Measurements from ENCODE around the gene MCM7.
A peak's percentile ranks its signal among the peaks of the same experiment; 100 is the strongest.
"Not testable (repeated sequence)": the region's sequence is repeated elsewhere in the genome, so short reads cannot be mapped to it uniquely, and the experiment has no call there.

Gene MCM7

GRCh38 chr7:100101016-100101862, at the start of gene MCM7, which contains the start of gene AP4M1:
Gene MCM7 (minus strand): TSS chr7:100101397. CDS start chr7:100101294, 103 bp downstream.
Gene AP4M1 (plus strand): TSS chr7:100101643. CDS start chr7:100101715, 72 bp downstream.
- peak; percentile 89 to 95 for DNase-seq (ENCODE audit: low read depth in 2 of 2, low spot score in 1 of 2)

- peak; percentile 88 to 96 for DNase-seq (ENCODE audit: low read depth in 2 of 2, low spot score in 1 of 2)
These were observed 47.5 kb upstream of the MCM7 start, which contains the start of gene LAMTOR4 for GRCh38 chr7:100148559-100149328. Gene LAMTOR4 (plus strand): TSS chr7:100148918. CDS start chr7:100148973, 55 bp downstream.

- DNase-seq (ENCODE audit: low read depth in 2 of 2, low spot score in 1 of 2) = no peak
These were observed 47.0 kb upstream of the MCM7 start for GRCh38 chr7:100148225-100148558.

GRCh38 chr7:100147278-100147677, 46.1 kb upstream of the MCM7 start:
- DNase-seq (ENCODE audit: low read depth in 2 of 2, low spot score in 1 of 2) = no peak

- DNase-seq (ENCODE audit: low read depth in 2 of 2, low spot score in 1 of 2) = not testable (repeated sequence)
These were observed 45.2 kb upstream of the MCM7 start for GRCh38 chr7:100146350-100146749.

- DNase-seq (ENCODE audit: low read depth in 2 of 2, low spot score in 1 of 2) = no peak
These were observed 41.3 kb upstream of the MCM7 start for GRCh38 chr7:100142461-100142860.

GRCh38 chr7:100141555-100141949, 40.4 kb upstream of the MCM7 start:
- no peak for DNase-seq (ENCODE audit: low read depth in 2 of 2, low spot score in 1 of 2)

GRCh38 chr7:100137851-100138760, 36.9 kb upstream of the MCM7 start:
- no peak for DNase-seq (ENCODE audit: low read depth in 2 of 2, low spot score in 1 of 2)

GRCh38 chr7:100132697-100133151, 31.5 kb upstream of the MCM7 start:
- DNase-seq (ENCODE audit: low read depth in 2 of 2, low spot score in 1 of 2) = no peak

- no peak for DNase-seq (ENCODE audit: low read depth in 2 of 2, low spot score in 1 of 2)
These were observed 30.9 kb upstream of the MCM7 start for GRCh38 chr7:100132126-100132525.

- peak; percentile 67 to 86 for DNase-seq (ENCODE audit: low read depth in 2 of 2, low spot score in 1 of 2)
These were observed 29.6 kb upstream of the MCM7 start for GRCh38 chr7:100130608-100131453.

GRCh38 chr7:100130220-100130607, 29.0 kb upstream of the MCM7 start:
- DNase-seq (ENCODE audit: low read depth in 2 of 2, low spot score in 1 of 2) = not testable (repeated sequence)

- no peak for DNase-seq (ENCODE audit: low read depth in 2 of 2, low spot score in 1 of 2)
These were observed 27.4 kb upstream of the MCM7 start for GRCh38 chr7:100128637-100128963.

- DNase-seq (ENCODE audit: low read depth in 2 of 2, low spot score in 1 of 2) = no peak
These were observed 26.9 kb upstream of the MCM7 start for GRCh38 chr7:100127866-100128636.

- peak; percentile 77 to 81 for DNase-seq (ENCODE audit: low read depth in 2 of 2, low spot score in 1 of 2)
These were observed 26.0 kb upstream of the MCM7 start, which contains the start of gene MBLAC1 for GRCh38 chr7:100126931-100127865. Gene MBLAC1 (plus strand): TSS chr7:100126967. CDS start chr7:100127396, 429 bp downstream.

GRCh38 chr7:100126239-100126930, 25.2 kb upstream of the MCM7 start:
- no peak for DNase-seq (ENCODE audit: low read depth in 2 of 2, low spot score in 1 of 2)
